NCI-H82 (cell line): ENCODE data around the gene SAP25.
A peak's percentile ranks its signal among the peaks of the same experiment; 100 is the strongest.

Source experiments
- DNase-seq: peaks from one replicate; lab custom pipeline; 2025; lab: John Stamatoyannopoulos, UW

SAP25 gene

DNA sequence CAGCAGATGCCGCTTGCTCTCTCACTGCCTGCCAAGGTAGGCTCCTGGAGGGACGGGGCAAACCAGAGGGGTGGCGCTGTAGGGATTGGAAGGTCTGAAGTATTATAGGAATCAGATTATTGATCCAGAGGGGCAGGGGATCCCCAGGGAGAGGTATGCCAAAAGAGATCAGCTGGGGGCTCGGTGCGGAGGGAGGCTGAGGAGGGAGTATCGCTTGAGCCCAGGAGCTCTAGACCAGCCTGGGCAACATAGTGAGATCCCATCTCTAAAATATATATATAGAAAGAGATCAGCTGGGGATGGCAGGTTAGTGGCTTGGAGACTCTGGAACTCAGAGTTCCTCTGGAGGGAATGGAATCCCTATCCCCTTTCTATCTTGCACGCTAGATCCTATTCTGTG, 21.5 kb upstream of the SAP25 start:
- DNase-seq: no peak

DNA sequence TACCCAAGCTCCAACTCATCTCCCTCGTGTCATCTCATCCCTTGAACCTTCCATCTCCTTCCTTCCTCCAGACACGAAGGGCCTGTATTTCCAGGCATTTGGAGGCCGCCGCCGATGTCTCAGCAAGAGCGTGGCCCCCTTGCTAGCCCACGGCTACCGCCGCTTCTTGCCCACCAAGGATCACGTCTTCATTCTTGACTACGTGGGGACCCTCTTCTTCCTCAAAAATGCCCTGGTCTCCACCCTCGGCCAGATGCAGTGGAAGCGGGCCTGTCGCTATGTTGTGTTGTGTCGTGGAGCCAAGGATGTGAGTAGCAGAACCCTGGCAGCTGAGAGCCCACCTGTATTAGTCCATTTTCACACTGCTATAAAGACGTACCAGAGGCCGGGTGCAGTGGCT, 17.9 kb upstream of the SAP25 start:
- no peak for DNase-seq

DNA sequence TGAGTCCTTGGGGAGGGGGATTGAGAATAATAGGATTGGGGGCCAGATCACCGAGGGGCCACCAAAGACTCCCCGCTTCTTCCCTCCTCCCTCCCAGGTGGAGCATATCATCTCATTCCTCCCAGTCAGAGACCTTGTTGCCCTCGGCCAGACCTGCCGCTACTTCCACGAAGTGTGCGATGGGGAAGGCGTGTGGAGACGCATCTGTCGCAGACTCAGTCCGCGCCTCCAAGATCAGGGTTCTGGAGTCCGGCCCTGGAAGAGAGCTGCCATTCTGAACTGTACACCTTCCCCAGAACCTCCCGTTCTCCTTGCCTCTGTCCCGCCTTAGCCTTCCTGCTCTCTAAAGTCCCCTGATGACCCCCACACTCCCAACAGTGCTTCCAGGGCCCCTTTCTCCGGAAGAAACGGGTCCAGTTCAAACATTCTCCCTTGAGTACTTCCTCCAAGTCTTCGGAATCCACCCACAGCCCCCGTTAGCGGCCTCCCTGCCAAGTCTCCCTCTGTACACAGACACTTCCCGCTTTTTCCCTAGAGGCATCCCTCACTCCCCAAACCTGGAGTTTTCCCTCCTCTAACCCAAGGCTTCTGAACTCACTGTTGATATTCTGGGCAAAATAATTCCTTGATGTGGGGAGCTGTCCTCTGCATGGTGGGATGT, 16.5 kb upstream of the SAP25 start:
- DNase-seq: no peak

DNA sequence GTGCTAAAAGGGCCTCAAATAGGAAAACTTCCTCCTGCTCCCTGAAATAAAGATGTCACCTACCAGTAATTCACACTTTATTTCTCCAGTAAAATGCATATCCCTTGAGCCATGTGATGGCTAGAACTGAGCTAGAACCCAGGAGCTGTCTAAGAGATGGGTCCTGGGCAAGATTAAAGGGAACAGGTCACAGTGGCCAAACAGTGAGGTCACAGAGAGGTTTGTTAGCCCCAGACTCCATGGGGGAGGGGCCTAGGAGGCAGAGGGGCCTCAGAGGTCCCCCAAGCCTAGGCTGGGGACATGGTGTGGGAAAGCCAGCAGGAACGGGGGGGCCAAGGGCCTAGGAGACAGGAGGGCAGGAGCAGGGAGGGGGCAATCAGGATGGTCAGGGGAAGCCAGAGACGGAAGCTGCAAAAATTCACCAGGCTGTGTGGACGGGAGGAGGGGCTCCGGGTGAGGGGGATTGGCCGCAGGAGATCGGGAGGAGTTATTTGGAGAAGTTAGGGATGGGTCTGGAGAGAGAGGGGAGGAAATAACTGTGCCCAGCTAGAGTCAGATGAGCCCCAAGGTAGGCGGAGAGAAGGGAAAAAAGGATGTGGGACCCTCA, 15.7 kb upstream of the SAP25 start:
- DNase-seq: no peak

DNA sequence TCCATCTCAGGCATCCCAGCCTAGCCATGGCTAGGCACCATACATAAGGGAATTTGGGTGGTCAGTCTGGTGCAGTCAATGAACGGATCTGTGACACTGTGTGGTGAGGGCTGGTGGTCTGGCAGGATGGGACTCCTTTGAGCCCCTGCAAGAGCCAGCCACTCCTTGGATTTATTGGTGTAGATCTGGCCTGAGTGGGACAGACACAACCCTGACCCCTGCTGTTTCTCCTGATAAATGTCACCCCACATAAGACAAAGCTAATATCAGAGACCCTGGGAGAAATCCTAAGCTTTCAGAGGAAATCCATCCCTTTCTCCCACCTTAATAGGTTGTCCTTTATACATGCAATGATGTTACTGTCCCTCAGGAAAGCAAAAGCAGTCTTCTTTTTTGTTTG, 14.7 kb upstream of the SAP25 start:
- peak; percentile 59 for DNase-seq

DNA sequence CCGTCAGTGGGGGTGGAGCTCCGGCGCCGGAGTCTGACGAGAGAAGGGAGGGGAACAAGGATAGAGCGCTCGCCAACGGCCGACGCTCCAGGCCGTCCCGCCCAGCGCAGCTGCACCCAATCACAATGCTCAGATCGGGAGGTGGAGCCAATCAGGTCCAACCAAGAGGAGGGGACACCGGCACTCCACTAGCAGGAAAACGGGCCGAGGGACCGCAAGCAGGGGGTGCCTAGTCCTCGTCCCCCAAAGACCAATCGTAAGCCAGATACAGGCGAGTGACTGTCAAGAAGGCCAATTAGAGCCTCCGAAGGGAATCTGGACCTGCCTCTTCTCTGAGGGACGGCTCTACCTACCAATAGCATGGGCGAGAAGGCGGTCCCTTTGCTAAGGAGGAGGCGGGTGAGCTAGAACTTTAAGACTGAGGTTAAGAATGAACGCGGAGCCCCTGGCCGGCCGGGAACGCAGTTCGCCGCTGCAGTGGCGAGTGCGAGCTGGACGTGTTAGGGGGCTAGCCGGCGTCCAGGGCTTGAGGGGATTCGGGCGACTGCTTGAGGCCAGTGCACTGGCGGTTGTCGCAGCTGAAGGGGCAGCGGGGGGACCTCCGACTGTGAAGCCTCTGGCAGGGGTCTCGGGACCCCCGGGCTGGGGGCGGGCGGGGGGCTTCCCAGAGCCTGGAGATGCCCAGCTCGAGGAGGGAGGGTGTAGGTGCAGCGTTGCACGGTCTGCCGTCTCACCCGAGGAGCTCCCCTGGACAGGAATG, 12.7 kb upstream of the SAP25 start, which contains the start of gene FBXO24:
Gene FBXO24 (plus strand): TSS at position 63 of the 760 bp plus-strand sequence. CDS start 298 bp downstream, at position 361.
- peak; percentile 100 for DNase-seq

DNA sequence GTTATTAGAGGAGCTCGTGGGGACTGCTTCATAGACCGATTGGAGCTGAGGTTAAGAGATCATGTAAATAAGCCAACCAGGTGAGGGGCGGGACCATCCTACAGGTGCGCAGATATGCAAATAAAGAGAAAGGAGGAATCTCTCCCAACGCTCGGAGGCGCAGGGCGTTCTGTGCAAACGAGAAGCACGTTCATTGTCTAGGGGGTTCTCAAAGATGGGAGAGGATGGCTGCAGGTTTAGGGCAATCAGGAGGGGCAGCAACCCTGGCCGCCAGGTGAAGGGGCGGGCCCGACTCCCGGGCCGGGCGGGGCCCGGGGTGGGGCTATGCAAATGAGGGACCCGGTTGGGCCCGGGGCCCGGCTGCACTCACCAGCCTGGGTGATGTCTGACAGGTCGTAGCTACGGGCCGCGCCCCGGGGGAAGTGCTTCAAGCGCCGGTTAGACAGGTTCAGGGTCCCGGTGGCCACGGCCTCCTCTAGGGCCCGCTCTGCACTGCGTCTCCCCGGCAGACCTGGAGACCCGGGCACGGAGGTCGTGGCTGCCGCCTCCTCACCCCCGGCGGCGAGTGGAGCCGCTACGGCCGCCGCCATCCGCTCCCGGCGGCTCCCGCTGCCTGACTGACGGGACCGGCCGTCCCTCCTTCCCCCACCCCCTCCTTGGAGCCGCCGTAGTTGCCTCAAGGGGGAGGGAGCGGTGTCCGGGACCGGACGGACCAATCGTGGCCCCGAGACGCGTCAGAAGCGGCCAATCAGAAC, 12.0 kb upstream of the SAP25 start, which contains the start of gene LRCH4:
Gene LRCH4 (minus strand): TSS at position 619 of the 755 bp plus-strand sequence. CDS start 29 bp downstream, at position 590.
- peak; percentile 70 for DNase-seq

DNA sequence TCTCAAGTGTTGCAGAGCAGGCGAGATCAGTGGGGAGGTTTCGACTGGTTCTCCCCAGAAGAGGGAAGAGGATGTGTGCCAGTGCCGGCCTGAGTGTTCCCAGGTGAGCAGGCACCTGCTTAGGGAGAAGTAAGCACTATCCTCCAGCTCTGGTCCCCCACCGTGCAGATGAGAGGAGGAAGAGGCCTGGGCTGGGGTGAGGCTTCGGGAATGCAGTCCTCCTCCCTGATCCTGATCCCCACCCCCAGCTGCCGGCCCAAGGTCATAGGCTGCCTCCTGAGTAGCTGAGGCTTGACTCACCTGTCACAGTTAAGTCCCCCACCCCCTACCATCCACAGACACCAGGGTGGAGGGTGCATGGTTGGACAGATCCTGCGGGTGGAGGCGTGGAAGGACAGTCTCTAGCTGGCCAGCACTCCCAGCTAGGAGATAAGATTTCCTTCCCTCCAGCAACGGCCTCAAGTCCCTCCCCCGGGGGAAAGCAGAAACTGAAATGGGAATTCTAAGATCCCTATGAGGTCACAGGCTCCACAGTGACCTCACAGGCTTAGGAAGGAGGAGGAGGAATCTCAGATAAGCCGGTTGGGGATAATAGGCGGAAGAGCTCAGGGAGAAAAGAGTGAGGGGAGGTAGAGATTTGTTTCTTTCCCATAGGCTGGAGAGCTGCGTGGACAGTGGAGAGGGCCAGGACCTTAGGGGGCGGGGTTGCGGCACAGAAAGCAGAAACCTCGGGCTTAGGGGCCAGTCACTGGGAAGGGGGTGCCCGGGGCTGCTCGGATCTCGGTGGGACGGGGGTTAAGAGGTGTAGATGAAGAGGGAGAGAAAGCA, 11.2 kb upstream of the SAP25 start:
- peak; percentile 86 for DNase-seq

DNA sequence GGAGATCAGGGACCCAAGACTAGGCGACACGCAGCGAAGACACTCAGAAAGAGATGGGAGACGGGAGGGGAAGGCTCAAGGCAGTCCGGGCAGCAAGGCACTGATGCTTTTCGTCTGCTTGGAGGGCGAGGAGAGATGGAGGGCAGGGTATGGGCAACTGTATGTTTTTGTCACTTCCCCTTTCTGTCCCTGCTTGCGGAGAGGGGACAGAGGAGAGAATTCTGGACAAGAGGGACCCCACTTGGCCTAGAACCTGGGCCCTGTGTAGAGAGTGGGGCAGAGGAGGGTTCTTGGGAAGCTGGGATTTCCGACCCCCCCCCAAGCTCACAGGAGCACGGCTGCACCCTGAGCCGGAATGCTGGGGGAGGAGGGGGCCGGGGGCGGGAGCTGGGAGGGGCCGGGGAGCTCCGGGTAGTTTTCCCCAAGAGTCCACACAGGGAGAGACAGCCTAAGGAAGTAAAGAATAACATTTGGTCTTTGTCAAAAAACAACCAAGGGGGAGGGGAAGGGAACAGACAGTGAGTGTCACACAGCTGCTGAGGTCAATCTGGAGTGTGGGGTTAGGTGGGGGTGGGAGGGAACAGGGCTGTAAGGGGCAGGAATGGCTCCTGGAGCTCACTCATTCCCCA, 10.5 kb upstream of the SAP25 start:
- peak; percentile 45 for DNase-seq

DNA sequence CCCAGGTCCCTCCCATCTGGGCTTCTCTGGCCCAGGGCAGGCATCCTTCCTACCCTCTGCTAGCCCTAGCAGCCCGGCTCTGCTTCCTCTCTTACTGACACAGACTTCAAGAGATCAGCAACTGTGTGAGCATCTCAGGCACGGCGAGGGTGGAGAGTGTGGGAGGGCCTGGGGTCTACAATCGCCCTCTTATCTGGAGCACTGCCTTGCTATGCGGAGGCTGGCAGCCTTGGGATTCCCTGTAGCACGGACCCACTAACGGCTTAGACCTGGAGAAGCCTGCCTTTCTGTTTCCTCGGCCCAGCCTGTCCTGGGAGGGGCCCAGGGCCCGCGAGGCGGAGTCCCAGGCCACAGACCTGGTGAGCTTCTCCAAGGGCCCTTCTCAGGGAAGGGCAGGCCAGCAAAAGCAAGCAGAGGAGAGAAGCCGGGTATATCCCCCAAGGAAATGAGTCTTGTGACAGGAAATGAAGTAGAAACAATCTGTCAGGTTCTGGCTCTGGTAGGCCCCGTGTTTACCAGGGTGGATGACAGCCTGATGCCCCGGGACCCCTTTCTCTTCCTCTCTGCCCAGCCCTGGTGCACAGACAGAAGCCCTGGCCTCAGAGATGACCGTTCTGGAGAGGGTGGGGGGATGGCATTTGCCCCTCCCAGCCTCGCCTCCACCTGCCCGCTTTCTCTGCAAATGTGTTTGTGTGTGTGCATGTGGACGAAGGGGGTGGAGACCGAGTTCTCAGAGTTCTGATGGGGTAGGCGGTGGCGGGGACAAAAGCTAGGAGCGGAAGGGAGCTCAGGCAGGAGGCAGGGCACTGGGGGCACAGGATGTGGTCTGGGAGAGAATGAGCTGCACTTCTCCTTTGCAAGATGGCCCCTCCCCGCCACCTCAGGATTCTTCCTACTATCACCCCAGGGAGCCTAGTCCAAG, 9.7 kb upstream of the SAP25 start:
- no peak for DNase-seq

DNA sequence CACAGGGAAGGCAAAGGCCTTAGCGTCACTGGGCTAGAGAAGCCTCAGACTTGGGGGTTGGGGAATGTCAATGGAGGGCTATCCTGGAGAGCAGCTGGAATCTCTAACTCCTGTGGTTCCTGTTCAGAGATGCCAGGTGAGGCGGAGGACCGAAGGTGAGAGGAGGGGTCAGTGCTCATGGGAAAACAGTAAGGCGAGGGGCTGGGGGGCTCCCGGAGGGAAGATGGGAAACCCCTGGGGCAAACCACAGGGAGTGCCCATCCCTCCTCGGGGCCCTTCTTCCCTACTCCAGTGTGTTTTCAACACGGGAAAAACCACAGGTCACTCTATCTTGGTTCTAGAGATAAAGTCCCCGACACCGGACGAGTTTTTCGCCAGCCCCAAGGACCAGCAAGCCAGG, 8.9 kb upstream of the SAP25 start:
- DNase-seq: no peak

DNA sequence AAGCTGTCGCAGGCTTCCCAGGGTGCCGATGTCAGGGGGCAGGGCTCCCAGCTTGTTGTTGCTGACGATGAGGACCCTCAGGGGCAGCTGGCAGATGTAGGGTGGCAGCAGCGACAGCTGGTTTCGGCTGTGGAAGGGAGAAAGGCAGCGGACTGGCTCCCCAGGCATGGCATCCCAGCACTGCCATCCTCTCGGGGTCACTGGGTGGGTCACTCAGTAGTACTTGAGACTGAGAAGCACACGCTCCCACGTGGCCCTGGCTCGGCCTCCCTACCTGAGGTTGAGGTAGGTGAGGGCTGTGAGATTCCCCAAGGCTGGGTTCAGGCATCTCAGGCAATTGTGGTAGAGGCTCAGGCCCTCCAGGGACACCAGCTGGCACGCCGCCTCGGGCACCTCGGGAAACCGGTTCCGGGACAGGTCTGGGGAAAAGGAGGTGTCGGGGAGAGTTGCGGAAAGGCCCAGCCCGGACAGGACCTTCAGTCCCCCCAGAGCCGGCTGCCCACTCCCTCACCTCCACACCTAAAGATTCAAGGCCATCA, 8.4 kb upstream of the SAP25 start:
- DNase-seq: no peak

DNA sequence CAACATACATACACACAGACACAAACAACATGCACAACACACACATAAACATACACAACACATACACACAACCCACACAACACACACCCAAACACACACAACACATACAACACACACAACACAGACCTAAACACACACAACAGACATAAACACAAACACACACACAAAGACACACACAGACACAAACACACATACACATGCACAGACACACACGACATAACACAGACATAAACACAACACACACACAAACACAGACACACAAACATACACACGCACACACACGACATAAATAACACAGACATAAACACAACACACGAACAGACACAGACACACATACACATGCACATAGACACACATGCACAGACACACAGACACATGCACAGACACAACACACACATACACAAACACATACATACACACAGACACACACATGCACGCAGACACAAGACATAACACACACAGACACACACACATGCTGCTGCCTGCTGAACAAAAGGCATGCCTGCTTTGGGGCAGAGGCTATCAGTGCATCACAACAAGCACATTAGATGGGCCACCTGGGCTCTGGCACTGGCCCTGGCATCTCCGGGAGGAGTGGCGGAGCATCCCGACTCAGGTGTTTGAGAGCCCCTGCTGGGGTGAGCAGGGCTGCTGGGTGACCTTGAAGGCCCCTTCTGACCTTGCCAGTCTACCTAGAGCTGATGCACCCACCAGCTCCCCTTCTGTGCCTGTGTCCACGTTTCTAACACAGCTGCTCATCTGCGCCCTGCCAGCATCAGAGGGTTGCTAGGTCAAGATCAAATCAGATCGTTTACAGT, 7.0 kb upstream of the SAP25 start:
- DNase-seq: no peak

DNA sequence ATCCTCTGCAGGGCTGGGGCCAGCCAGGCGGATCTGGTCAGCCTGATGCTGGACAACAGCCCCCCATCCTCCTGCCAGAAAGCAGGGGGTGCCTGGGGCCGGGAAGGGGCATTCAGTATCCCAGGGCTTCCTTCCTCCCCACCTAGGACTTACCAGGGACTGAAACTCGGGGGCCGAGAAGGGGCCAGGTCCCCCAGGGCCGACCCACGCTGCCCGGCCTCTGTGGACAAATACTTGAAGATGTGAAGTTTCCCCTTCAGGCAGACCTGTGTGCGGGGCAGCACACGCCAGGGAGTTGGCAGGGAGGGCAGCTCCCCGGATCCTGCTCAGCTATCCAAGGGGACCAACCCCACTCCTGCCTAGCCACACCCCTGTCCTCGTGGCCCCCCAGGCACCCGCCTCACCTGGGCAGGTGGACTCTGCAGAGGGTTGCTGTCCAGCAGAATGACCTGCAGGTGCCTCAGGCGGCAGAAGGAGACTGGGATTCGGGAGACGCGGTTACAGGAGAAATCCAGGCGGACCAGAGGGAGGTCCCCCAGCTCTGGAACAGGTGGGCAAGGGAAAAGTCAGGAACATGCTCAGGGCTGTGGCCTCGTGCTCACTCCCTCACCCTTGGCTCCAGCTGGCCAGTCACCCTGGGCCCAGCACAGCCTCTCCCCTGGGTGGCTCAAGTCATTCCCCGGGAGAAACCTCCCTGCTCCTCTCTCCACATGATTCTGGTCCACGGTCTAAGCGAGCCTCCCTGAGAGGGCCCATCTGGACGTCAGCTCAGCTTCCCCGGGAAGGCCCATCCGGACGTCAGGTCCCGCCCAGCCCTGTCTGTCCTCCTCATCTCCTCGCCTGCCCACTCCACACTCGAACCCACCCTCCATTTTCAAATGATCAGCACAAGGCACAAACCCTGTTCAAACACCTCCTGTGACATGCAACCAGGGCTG, 4.8 kb upstream of the SAP25 start:
- no peak for DNase-seq

DNA sequence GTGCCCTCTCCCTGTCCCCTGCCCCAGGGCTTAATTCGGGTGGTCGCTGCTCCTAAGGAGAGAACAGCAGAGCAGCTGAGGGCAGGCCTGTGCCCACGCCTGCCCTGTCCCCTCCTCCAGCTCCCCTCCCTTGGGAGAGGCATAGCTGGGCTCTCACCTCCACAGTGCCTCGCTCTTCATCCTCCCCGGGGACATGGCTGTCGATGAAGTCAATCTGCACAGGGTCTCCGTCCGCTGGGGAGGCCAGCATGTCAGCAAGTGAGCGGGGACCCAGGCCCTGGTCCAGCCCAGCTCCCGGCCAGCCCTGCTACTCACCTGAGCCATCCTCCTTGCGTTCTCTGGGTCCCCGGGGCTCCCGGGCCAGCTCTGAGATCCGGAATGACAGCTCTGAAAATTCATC, 3.8 kb upstream of the SAP25 start:
- DNase-seq: no peak

DNA sequence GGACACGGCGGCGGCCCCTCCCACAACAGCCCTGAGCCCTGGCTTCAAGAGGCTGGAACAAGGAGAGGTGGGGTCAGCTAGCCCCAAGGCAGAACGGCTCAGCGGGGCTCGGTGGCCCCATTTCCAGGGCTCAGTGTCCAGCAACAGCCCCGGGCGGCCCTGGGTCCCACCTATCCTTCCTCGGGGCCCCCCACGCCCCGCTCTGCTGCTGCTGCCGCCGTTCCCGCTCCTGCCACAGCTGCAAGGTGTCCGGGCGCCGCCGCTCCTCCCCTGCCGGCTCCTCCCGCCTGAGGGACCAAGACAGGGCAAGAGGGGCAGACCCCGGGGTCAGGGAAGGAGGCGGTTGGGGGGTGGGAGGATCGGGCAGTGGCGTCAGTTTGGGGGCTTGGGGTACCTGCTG, 3.4 kb upstream of the SAP25 start:
- no peak for DNase-seq

DNA sequence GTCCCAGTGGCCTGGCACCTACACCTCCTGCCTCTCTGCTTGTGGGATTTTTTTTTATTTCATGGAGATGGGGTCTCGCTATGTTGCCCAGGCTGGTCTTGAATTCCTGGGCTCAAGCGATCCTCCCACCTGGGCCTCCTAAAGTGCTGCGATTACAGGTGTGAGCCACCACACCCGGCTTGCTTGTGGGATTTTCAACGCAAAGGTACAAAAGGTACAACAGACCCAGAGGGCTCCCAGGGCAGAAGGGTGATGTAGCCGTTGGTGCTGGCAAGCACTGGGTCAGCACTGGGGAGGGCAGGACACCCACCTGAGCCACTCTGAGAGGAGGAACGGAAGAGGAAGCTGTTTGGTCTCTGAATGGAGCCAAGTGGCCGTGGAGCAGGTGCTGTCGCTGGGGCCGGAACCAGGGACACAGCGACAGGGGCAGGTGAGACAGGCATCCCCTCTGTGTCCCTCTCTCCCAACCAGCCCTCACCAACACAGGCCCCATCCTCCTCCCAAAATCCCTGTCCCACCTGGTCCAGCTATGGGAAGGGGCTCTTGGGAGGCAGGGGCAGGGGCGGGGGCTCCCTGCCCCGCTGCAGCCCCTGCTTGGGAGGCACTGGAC, 2.8 kb upstream of the SAP25 start:
- DNase-seq: no peak
